AG08395 (cell line): ENCODE results near the gene CLDN6.

Experiments
- DNase-seq: peaks from one replicate; pipeline ENCODE4 v3.0.0; 2012; ENCODE audit warnings: mixed read lengths, low spot score

The CLDN6 gene

GRCh38 chr16:2987286-2987685, 30.7 kb downstream of the CLDN6 start:
- no peak for DNase-seq

- no peak for DNase-seq
These were observed 31.3 kb downstream of the CLDN6 start for GRCh38 chr16:2986623-2987188.

GRCh38 chr16:2985893-2986355, 32.1 kb downstream of the CLDN6 start:
- DNase-seq: no peak

GRCh38 chr16:2985462-2985861, 32.5 kb downstream of the CLDN6 start:
- DNase-seq: no peak

GRCh38 chr16:2983706-2984136, 34.3 kb downstream of the CLDN6 start:
- peak; percentile 95 for DNase-seq

GRCh38 chr16:2982402-2982801, 35.6 kb downstream of the CLDN6 start:
- no peak for DNase-seq

- no peak for DNase-seq
These were observed 36.1 kb downstream of the CLDN6 start for GRCh38 chr16:2981899-2982250.

GRCh38 chr16:2981177-2981898, 36.6 kb downstream of the CLDN6 start:
- no peak for DNase-seq

GRCh38 chr16:2980227-2981176, 37.5 kb downstream of the CLDN6 start, which contains the start of gene PKMYT1:
Gene PKMYT1, minus strand, starts transcription at chr16:2980446. Its CDS starts 789 bp downstream, at chr16:2979657.
- peak; percentile 100 for DNase-seq

- no peak for DNase-seq
These were observed 38.2 kb downstream of the CLDN6 start for GRCh38 chr16:2979669-2980226.

- DNase-seq: no peak
These were observed 40.5 kb downstream of the CLDN6 start for GRCh38 chr16:2977440-2977839.

GRCh38 chr16:2976673-2977072, 41.3 kb downstream of the CLDN6 start:
- DNase-seq: no peak

- DNase-seq: no peak
These were observed 41.8 kb downstream of the CLDN6 start for GRCh38 chr16:2976201-2976600.

- DNase-seq: no peak
These were observed 42.7 kb downstream of the CLDN6 start for GRCh38 chr16:2975161-2975795.

- DNase-seq: no peak
These were observed 43.5 kb downstream of the CLDN6 start for GRCh38 chr16:2974319-2975056.

- no peak for DNase-seq
These were observed 44.2 kb downstream of the CLDN6 start for GRCh38 chr16:2973605-2974318.

GRCh38 chr16:2973093-2973492, 44.9 kb downstream of the CLDN6 start:
- DNase-seq: no peak

GRCh38 chr16:2971985-2972784, 45.8 kb downstream of the CLDN6 start:
- no peak for DNase-seq

- no peak for DNase-seq
These were observed 46.6 kb downstream of the CLDN6 start for GRCh38 chr16:2971134-2971984.
